Medulla oblongata (tissue), 1 donor: Measurements from ENCODE around the gene WFDC12.

Experiments used
- DNase-seq: peaks from one replicate; pipeline ENCODE4 v3.0.0-alpha.2; 2015; ENCODE audit errors: extremely low spot score

Gene WFDC12

DNA sequence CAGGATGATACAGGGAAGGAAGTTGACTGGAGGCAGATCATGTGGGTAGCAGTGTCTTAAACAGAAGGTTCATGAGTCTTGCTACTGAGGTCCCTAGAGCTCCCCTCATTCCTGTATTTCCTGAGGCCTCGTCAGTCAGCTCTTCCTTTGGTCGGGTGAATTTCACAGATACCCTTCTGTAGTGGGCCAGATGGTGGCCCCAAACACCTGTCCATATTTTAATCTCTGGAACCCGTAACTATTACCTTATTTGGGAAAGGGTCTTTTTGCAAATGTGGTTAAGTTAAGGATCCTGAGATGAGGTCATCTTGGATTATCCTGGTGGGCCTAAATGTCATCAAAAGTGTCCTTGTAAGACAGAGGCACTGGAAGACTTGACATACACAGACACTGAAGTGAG lies 32.9 kb downstream of the WFDC12 start:
- no peak for DNase-seq

DNA sequence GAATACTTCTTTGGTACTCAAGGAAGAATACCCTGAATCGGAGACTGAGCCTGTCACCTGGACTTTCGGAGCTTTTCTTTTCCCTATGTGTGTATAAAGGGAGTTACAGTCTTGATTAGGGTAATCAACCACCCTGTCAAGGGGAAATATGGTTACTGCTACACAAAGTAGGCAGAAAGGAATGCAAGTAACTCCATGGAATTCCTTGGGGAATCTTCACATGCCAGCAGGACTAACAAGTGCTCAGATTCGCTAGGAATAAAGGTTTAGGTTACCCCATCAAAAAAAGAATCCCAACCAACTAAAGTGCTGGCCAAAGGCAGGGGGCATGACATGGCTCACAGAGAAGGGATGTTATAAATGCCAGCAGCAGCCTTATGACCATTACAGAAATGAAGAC lies 33.8 kb downstream of the WFDC12 start:
- no peak for DNase-seq

DNA sequence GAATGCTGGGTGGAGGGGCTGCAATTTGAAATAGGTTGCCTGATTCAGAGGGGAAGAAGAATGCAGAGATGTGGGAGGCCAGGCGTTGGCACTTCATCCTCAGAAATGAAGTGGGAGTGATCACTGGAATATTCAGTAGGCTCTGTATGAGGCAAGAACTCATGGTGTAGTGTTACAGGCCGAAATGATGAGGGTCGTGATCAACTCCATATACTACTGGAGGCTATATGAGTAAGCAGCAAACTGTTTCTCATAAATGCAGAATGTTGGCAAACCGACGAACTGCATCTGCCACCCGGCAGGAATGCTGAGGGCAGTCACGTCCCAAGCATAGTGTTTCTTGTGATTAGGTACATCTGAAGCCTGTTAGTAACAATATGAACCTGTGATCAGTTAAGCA lies 36.0 kb downstream of the WFDC12 start:
- DNase-seq: no peak

DNA sequence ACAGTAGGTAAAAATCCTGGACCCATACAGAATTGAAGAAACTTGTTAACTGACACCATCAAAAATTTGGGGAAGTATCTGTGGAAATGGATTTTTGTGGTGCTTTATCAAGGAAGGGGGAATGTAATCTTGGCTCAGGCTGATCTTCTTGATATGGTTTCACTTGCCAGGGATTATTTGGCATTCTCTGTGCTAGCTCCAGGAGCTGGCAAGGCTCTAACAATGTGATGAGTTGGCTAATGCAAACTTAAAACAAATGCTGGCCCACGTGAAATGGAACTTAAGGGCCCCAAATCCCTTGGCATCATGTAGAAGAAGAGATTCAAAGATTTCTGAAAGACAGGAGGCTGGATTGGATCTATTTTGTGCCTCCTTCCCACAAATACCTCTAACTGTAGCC lies 36.5 kb downstream of the WFDC12 start:
- peak; percentile 7 for DNase-seq

DNA sequence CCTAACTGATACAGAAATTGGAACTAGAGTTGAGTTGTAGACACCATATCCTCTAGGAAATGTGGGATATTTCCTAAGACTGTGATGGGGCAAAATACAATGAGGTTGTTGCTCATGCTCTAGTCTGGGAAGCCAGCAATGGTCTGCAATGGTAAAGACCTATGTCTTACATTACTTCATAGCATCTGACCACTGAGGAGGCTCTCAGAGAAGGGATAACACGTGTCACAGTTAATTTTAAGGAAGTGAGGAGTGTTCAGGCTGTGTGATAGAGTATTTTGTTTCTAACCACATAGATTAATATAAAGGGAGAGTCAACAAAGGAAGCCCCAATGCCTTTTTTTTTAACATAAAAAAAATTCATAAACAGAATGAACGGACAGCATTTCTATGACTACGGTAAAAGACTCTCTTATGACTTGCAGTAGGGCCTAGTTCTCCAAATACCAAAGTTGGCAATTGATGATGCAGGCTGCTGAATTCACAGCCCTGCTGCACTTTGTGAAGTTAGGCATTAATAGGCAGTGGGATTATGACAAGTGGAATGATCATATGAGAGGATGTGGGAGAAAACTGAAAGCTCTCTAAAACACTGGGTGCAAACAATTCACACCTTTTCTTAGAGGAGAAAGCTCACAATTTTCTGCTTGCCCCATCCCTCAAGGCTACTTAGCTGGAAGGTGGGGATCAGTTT lies 37.0 kb downstream of the WFDC12 start:
- DNase-seq: no peak

DNA sequence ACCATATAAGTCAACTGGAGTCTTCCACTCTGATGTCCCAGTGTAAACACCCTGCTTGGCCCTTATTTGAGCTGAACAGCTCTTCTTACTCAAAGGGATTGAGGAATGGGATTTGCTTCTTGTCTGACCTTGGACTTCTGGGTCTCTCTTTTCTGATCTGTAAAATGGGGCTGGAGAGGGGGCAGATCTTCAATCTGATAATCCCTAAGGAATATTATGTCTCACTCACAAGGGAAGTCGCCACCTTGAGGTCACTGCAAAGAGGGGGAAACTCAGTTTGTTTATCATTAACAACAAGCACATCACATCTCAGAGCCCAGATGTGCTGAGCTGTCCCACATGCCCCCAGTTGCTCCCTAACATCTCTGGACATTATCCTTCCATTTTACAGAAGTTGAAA lies 38.4 kb downstream of the WFDC12 start:
- no peak for DNase-seq

DNA sequence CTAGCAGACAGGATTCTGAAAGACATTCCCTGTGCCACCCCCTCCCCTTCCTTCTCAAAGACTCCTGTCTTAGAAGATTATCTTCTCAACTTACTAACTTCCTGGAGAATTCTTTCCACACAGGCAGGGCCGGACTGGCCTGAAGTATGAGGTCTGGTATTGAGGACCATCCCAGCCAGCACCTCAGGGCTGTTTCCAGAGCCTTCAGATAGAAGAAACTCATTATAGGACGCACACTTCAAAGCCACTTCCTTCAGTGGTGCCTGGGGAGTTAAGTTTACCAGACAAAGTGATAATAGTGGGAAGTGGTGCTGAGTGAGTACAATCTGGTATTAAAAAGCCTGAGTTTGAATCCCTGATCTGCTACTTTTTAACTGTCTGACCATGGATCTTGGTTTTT lies 39.0 kb downstream of the WFDC12 start:
- DNase-seq: no peak

DNA sequence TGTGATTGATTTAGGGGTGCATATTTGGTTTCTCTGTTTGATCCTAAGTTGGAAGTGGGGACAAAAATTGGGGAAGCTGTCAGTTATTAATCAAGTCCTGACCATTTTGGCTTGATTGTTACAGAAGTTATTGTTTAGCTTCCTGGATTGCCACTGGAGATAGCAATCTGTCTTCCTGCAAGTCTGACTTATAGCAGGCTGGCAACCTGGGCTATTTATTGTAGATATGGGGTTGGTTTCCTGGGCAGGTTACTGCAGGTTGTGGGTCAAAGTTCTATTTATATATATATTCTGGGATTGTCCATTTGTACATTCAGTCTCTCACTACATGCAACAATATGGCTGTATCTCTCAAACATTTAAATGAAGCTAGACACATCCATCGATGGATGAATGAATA lies 41.1 kb downstream of the WFDC12 start:
- no peak for DNase-seq

DNA sequence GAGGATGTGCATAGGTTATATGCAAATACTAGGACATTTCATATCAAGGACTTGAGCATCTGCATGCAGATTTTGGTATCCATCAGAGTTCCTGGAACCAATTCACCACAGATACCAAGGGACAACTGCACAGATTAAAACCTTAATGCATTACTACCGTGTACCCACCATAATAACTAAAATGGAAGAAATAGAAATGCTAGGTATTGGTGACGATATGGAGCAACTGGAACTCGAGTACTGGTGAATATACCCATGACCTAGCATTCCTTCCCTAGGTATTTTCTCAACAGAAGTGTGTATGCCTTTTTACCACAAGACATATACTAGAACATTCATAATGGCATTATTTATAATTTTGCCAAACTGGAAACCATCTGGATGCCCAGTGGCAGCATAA lies 41.8 kb downstream of the WFDC12 start:
- DNase-seq: no peak

DNA sequence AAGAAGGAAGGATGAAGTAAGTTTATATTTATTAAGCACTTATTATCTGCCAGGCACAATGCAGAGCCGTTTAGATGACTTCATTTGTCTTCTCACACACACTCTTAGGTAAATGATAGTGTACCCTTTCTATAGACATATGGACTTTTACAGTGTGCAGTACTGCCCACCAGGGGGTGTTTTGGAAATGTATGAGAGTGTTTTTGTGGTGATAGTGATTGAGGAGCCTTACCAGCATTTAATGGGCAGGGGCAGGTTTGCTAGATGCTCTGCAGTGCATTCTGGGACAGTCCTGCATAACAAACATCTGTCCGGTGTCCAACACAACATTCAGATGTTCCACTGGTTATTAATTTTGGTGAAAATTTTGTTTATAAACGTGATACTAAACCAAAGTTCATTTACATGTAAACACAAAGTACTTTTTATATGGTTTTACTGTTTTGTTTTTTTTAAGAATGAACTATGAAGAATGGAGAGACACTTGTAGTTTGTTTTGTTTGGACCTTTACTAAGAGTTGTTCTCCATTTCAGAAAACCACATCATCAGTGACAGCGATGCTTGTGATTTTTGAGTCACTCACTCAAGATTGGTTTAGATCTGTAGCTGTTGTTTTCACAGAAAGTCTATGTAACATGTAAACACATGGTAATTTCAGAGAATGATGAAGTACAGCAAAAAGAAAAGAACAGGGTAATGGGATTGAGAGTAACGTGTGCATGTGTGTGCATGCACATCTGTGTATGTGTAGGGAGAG lies 43.2 kb downstream of the WFDC12 start:
- DNase-seq: no peak

DNA sequence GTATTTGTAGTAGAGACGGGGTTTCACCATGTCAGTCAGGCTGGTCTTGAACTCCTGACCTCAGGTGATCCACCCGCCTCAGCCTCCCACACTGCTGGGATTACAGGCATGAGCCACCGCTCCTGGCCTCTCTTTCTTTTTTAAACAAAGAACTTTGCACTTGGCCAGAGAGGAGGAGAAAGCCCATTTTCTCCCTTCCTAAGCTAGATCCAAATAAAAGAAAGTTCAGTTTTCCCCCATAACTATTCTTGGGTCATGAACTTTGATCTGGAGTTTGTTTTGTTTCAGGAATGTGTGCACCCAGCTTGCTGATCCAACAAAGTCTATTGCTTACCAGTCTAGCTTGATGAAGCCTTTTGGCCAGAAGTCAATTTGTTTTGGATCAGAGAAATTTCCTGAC lies 46.7 kb downstream of the WFDC12 start:
- DNase-seq: peak; percentile 5
